OCI-LY3 (cell line): ENCODE measurements around the gene DOCK1.

ENCODE experiments used
- H2AFZ ChIP-seq: fragments of 200-600, 300-600 bp; shearing (Covaris generic); 2 replicates; pipeline ENCODE4 v1.6.0; 2014; ENCODE audit warnings: antibody characterized with exemption, low read depth, low read length
- H3K27ac ChIP-seq: fragments of 200-600, 300-600 bp; sonication (generic); 2 replicates; pipeline ENCODE4 v1.5.1; 2014; ENCODE audit warnings: mild to moderate bottlenecking, low read length, moderate library complexity, mixed read lengths
- H3K27me3 ChIP-seq: fragments of 200-600, 300-600 bp; sonication (generic); 2 replicates; pipeline ENCODE4 v1.6.1; 2014; ENCODE audit warnings: low read depth, low read length, mixed read lengths
- H3K36me3 ChIP-seq: fragments of 200-600, 300-600 bp; sonication (generic); replicated peaks from 2 replicates; pipeline ENCODE3; 2014; ENCODE audit warnings: low read depth, low read length, mixed read lengths
- H3K4me1 ChIP-seq: fragments of 300-600, 200-600 bp; sonication (generic); 2 replicates; pipeline ENCODE4 v1.6.1; 2014; ENCODE audit warnings: low read length, mixed read lengths
- H3K4me2 ChIP-seq: fragments of 200-600, 300-600 bp; sonication (generic); 2 replicates; pipeline ENCODE4 v1.6.1; 2014; ENCODE audit warnings: low read length, mixed read lengths
- H3K4me3 ChIP-seq: fragments of 300-600, 200-600 bp; sonication (generic); 2 replicates; pipeline ENCODE4 v1.5.1; 2014; ENCODE audit warnings: antibody characterized with exemption, mild to moderate bottlenecking, low read length, moderate library complexity
- H3K79me2 ChIP-seq: fragments of 300-600, 200-600 bp; shearing (Covaris generic); 2 replicates; pipeline ENCODE4 v1.6.1; 2014; ENCODE audit warnings: mild to moderate bottlenecking, low read length, mixed read lengths
- H3K9ac ChIP-seq: fragments of 300-600, 200-600 bp; shearing (Covaris generic); 2 replicates; pipeline ENCODE4 v1.6.0; 2014; ENCODE audit warnings: mild to moderate bottlenecking, low read length, moderate library complexity
- H3K9me3 ChIP-seq: fragments of 200-600, 300-600 bp; shearing (Covaris generic); 2 replicates; pipeline ENCODE4 v1.6.1; 2014; ENCODE audit warnings: low read length, mixed read lengths; ENCODE audit not compliant: insufficient read depth
- H4K20me1 ChIP-seq: fragments of 200-600, 300-600 bp; sonication (generic); 2 replicates; pipeline ENCODE4 v1.6.1; 2016; ENCODE audit warnings: low read length, mixed read lengths; ENCODE audit not compliant: insufficient read depth
- CTCF ChIP-seq: fragments of 200-600, 300-600 bp; sonication (generic); IDR thresholded peaks from 2 replicates; pipeline ENCODE4 v1.5.1; 2014; ENCODE audit warnings: antibody characterized with exemption, low read length, low read depth
- EZH2phosphoT487 ChIP-seq: fragments of 200-600 bp; shearing (Covaris generic); IDR thresholded peaks from 2 replicates; pipeline ENCODE4 v1.6.1; 2018; ENCODE audit warnings: antibody characterized with exemption, mixed run types, low read depth

The DOCK1 gene

DNA sequence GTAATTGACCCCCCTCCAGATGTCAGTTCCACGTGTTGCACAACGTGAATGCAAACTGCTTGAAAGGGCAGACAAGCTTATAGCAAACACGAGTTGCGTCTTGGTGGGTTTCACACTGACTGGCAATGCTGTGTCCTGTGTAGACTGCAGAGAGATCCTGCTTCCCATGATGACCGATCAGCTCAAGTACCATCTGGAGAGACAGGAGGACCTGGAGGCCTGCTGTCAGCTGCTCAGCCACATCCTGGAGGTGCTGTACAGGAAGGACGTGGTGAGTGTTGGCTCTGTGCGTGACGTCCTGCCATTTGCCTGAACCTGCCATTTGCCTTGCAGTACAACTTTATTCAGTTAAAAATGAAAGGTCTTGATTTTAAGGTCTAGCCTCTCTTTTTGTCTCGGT is 220.1 kb downstream of the DOCK1 start:
- no peaks in the 10 kb centered on the region for H3K27me3 ChIP-seq
- no peaks in the 10 kb centered on the region for H3K9me3 ChIP-seq
- no peaks in the 10 kb centered on the region for H3K4me1 ChIP-seq
- no peak overlapping the region for H3K4me3 ChIP-seq
- TF ChIP-seq CTCF = no peak
- no peak for TF ChIP-seq EZH2phosphoT487
- H3K27ac ChIP-seq = no peak overlapping the region
- no peaks in the 10 kb centered on the region for H4K20me1 ChIP-seq
- H2AFZ ChIP-seq = no peak overlapping the region
- no peaks in the 10 kb centered on the region for H3K79me2 ChIP-seq
- H3K4me2 ChIP-seq = no peak overlapping the region
- no peak overlapping the region for H3K9ac ChIP-seq
- no peaks in the 10 kb centered on the region for H3K36me3 ChIP-seq

GRCh38 chr10:127127822-127128221 is 222.6 kb downstream of the DOCK1 start:
- TF ChIP-seq CTCF (no peak), EZH2phosphoT487 (no peak)
- no peaks in the 10 kb centered on the region for H3K36me3 ChIP-seq

GRCh38 chr10:127129104-127129503 is 223.9 kb downstream of the DOCK1 start:
- TF ChIP-seq CTCF = no peak
- TF ChIP-seq EZH2phosphoT487 = no peak
- H3K4me2 ChIP-seq = no peak overlapping the region
- no peaks in the 10 kb centered on the region for H3K27me3 ChIP-seq
- no peak overlapping the region for H3K9ac ChIP-seq
- no peaks in the 10 kb centered on the region for H4K20me1 ChIP-seq
- H3K36me3 ChIP-seq = no peaks in the 10 kb centered on the region
- H3K4me1 ChIP-seq = no peaks in the 10 kb centered on the region
- H3K79me2 ChIP-seq = no peaks in the 10 kb centered on the region
- no peak overlapping the region for H3K27ac ChIP-seq
- H3K9me3 ChIP-seq = no peaks in the 10 kb centered on the region
- H2AFZ ChIP-seq = no peak overlapping the region
- no peak overlapping the region for H3K4me3 ChIP-seq

More at GRCh38 chr10:127127822-127128221, 222.6 kb downstream of the DOCK1 start:
- H4K20me1 ChIP-seq = no peaks in the 10 kb centered on the region
- H3K27me3 ChIP-seq = no peaks in the 10 kb centered on the region
- no peaks in the 10 kb centered on the region for H3K79me2 ChIP-seq
- H3K4me2 ChIP-seq = no peak overlapping the region
- H3K4me3 ChIP-seq = no peak overlapping the region
- no peak overlapping the region for H2AFZ ChIP-seq
- no peak overlapping the region for H3K27ac ChIP-seq
- no peak overlapping the region for H3K9ac ChIP-seq
- H3K9me3 ChIP-seq = no peaks in the 10 kb centered on the region
- H3K4me1 ChIP-seq = no peaks in the 10 kb centered on the region

DNA sequence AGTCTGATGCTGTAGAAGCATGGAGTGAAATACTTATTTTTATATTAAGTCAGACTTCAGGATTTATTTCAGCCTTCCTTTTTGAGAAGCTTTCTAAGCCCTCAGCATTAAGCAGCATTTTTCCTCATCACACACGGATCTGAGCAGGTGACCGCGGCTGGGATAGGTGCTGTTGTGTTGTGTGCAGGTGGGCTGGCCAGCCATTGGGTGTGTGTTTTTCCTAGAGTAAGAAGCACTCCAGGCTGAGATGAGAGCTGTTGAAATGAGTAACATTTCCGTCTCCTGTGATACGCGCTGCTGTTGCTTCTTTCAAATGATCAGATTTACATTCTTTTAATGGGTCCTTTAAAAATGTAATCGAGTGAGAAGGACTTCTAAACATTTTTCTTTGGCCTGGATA is 227.2 kb downstream of the DOCK1 start:
- no peaks in the 10 kb centered on the region for H3K4me1 ChIP-seq
- no peaks in the 10 kb centered on the region for H3K9me3 ChIP-seq
- no peaks in the 10 kb centered on the region for H3K79me2 ChIP-seq
- H4K20me1 ChIP-seq = no peaks in the 10 kb centered on the region
- no peak overlapping the region for H2AFZ ChIP-seq
- H3K36me3 ChIP-seq = no peaks in the 10 kb centered on the region
- H3K27ac ChIP-seq = no peak overlapping the region
- no peaks in the 10 kb centered on the region for H3K27me3 ChIP-seq
- H3K9ac ChIP-seq = no peak overlapping the region
- H3K4me3 ChIP-seq = no peak overlapping the region
- TF ChIP-seq EZH2phosphoT487 (no peak), CTCF (no peak)
- no peak overlapping the region for H3K4me2 ChIP-seq
